Activated T-helper 9 cell treated with anti-CD3 and anti-CD28 coated beads, Interleukin-2, amount 50 U/mL, for 16 hours (primary cell): Measurements from ENCODE around the gene PEX6.

ENCODE experiments used
- DNase-seq: peaks from one replicate; pipeline ENCODE4 v3.0.0-alpha.2; 2020; ENCODE audit warnings: low read depth

PEX6 gene, protein sequence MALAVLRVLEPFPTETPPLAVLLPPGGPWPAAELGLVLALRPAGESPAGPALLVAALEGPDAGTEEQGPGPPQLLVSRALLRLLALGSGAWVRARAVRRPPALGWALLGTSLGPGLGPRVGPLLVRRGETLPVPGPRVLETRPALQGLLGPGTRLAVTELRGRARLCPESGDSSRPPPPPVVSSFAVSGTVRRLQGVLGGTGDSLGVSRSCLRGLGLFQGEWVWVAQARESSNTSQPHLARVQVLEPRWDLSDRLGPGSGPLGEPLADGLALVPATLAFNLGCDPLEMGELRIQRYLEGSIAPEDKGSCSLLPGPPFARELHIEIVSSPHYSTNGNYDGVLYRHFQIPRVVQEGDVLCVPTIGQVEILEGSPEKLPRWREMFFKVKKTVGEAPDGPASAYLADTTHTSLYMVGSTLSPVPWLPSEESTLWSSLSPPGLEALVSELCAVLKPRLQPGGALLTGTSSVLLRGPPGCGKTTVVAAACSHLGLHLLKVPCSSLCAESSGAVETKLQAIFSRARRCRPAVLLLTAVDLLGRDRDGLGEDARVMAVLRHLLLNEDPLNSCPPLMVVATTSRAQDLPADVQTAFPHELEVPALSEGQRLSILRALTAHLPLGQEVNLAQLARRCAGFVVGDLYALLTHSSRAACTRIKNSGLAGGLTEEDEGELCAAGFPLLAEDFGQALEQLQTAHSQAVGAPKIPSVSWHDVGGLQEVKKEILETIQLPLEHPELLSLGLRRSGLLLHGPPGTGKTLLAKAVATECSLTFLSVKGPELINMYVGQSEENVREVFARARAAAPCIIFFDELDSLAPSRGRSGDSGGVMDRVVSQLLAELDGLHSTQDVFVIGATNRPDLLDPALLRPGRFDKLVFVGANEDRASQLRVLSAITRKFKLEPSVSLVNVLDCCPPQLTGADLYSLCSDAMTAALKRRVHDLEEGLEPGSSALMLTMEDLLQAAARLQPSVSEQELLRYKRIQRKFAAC

DNA sequence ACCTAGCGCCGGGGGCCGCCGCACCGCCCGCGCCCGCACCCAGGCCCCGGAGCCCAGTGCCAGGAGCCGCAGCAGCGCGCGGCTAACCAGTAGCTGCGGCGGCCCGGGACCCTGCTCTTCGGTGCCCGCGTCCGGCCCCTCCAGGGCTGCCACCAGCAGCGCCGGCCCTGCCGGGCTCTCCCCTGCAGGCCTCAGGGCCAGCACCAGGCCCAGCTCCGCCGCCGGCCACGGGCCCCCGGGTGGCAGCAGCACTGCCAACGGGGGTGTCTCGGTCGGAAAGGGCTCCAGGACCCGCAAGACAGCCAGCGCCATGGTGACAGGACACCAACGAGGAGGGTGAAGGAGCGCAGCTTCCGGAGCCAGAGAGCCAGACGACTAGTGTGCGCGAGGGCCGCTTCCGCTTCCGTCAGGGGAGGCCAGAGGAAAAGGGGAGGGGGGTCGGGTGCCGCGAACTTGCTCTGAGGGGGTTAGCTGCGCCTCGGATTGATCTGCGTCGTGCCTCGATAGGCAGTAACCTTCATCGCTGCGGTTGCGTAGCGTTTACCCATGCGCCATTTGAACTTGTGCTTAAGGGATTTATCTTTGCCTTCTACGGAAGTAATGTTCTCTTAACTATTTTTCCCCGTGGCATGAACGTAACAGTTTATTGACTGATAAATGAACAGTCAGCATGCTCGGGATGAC lies at the start of gene PEX6:
Gene PEX6 (minus strand): TSS at position 343 of the 684 bp plus-strand sequence. CDS start 31 bp downstream, at position 312.
- DNase-seq: peak; percentile 92

DNA sequence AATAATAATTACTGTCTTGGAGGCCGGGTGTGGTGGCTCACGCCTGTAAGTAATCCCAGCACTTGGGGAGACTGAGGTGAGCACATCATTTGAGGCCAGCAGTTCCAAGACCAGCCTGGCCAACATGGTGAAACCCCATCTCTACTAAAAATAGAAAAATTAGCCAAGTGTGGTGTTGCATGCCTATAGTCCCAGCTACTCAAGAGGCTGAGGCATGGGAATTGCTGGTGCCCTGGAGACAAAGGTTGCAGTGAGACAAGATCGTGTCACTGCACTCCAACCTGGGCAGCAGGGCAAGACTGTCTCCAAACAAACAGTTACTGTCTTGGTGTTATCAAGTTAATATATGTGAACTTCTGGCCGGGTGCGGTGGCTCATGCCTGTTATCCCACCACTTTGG lies 47.4 kb upstream of the PEX6 start:
- DNase-seq: no peak

DNA sequence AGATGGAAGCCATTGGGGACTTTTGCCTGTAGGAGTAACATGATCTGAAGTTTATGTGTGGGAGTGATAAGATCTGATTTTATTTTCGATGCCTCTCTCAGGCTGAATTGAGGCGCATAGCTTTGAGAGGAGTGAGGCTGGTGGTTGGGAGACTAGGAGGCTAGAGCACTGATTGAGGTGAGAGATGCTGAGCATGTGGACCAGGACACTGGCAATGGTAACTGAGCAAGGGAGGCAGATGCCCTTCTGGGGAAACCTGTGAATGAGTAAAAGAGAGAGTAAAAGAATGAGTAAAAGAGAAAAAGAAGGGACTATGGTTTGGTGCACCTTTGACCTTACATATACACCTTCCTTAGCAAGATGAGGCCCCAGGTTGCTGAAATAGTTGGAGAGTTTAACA lies 45.5 kb upstream of the PEX6 start:
- no peak for DNase-seq

DNA sequence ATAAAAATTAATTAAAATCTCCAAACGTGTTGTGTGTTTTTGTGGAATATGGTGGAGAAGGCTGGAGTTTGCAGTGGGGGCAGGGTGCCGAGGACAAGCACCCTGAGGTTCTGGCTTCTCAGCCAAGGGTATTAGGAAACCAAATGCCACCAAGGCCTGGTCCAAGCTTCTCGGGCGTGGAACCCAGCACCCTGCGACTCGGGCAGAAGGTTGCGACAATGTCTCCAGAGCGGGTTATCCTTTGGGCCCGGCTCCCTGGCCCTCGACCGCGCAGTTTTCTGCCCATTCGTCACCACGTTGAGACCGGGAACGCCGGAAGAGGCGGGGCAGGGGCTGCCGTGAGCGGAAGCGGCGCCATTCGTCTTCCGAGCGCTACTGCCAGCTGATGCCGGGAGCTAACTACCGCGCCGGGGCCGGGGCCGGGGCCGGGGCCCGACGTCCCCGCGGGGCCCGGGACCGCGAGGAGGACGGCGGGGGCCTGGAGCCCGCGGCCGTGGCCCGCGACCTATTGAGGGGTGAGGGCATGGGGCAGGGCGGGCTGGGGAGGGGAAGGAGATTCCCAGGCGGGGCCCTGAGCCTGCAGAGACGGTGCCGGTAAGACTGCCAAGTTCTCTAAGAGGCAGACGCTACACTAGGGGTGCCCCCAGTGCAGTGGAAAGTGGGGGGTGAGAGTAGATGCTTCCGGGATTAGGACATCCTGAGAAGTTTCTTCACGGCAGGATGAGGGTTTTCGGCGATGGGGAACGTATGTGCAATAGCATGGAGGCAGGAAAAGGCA lies 42.5 kb upstream of the PEX6 start, which contains the start of gene RRP36:
Gene RRP36 (plus strand): TSS at position 354 of the 778 bp plus-strand sequence. CDS start 32 bp downstream, at position 386.
- DNase-seq: peak; percentile 69

DNA sequence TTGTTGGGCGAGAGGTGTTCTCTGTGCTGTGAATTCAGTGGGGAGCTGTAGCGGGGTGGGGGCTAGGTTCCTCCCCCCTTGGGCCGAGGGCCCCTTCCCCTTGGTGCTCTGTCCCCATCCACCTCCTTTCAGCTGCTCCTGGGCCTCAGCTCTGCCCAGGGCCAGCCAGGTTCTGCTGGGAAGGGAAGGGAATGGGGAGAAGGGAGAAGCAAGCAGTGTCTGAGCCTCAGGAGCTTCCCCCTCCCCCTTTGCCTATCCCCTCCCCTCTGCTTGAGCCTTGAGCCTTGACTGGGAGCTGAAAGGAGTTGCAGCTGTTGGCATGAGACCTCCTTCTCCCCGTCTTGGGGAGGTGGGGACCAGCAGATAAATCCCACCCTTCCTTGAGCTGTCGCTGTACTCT lies 41.9 kb upstream of the PEX6 start:
- no peak for DNase-seq

DNA sequence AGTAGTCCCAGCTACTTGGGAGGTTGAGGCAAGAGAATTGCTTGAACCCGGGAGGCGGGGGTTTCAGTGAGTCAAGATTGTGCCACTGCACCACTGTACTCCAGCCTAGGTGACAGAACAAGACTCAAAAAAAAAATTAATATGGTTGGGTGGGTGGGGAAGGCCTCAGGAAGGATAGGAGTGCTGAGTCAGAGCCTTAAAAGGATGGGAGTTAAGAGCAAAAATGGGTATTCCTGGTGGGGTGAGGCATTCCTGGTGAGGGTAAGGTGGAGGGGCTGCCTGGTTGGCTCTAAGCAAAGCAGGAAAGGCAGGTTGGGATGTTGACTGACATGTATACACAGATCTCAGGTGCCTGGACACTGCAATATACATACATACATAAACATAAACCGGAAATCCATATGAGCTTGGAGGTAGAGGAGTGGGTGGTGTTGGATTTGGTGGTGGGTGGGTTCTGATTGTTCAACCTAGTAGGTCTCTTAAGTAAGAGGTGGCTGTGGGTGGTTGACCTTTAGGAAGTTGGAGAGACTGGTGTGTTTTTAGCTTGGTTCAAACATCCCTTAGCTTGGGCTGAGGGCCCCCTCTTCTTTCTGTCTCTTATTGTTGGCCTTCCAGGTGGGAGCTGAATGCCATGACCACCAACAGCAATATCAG lies 41.2 kb upstream of the PEX6 start:
- DNase-seq: no peak

DNA sequence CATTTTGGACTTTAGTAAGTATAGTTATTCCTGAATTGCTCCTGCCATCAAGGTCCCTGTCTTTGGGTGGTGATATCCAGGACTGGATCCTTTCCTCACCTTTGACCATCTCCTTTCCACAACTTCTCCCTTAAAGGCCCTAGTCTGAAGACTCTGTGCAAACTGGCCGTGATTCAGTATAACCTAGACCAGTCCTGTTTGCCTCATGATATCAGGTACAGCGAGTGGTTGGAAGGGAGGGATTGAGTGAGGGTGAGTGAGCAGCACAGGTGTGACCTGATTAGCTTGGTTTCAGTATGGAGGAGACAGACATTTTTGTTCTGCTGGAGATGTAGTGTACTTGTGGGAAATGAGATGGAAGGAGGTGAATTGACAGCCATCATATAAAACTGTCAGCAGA lies 40.2 kb upstream of the PEX6 start:
- DNase-seq: no peak

DNA sequence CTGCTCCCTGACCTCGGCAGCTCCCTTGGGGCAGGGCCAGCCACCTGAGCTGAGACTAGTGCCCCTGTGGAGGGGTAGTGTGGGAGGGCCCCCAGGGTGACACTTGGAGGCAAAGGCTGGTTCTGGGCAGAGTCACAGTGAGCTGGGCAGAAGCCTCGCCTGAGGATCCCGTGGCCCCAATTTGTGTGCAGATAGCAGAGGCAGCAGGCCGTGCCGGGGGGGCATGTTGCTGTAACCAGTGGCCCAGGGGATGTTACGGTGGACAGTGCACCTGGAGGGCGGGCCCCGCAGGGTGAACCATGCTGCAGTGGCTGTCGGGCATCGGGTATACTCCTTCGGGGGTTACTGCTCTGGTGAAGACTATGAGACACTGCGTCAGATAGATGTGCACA lies 38.0 kb upstream of the PEX6 start:
- DNase-seq: no peak

DNA sequence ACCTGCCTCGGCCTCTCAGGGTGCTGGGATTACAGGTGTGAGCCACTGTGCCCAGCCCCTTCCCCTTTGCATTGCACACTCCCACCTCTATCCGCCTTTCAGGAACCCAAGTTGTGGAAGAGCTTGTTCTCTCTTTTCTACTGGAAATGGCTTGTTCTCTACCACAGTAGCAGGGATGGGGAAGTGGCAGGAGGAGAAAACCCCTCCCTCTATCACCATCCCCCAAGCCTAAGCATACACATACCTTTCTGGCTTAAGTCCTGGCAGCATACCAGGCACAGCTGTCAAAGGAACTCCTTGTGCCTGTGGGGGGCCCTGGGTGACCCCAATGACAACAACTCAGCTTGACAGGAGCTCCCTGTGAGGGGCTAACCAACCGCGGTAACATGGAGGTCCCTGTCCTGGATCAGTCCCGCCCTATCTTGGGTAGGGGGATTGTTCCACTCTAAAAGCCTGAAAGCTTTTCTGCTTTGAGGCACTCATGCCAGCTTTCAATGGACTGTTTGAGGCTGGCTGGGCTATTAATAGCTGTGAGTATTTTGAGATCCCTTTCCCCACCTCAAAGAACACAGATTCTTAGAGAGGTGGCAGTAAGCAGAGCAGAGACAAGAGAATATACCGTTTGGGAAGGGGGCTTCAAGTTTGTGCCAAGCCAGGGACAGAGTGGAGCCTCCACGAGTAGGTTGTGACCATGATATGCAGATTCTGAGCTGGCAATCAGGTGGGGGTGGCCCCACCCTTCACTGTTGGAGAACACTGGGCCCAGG lies 37.4 kb upstream of the PEX6 start:
- no peak for DNase-seq

DNA sequence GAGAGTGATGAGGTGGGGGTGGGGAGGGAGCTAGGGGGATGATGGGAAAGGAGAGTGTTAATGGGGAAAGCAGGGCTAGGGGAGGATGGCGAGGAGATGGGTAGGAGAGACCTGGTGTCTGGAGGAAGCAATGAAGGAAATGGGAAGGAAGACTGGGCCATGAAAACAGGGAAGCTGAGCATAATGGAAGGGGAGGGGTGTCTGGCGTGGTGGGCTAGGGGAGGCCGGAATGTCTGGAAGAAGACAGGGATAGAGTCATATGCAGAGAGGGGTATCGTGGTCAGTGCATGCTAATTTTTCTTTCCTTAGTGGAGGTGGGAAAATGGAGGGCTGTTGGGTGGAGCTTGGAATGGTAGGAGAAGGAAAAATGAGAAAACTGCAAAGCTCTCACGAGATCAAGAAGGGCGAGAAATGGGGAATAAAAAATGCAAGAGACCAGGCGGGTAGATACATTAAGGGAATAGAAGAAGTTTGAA lies 35.5 kb upstream of the PEX6 start:
- DNase-seq: no peak

DNA sequence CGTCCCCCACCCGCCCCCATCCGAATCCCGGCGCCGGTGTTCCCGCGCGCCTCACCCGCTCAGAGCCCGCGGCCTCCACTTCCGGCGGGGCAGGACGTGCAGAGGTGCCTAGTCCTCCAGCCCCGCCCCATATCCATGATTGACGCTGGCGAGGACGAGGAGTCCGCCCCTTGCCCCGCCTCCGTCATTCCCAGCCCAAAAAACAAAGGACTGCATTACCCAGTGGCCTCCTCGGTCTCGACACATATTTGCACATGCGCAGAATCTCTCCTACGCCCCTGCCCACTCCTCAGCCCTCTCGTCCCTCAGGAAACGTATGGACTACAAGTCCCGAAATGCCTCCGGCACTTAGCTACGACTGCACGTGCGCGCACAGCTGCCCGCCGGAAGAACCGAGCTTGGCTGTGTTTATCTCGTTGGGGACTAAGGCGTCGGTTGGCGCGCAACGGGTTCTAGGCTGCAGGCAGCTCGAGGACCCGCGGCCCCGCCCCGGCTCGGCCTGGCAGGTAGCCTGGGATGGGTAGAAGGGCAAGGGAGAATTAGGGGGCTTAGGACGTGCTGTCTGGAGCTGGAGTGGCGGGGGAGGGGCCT lies 35.0 kb upstream of the PEX6 start, which contains the start of the genes KLHDC3 and MEA1:
Gene KLHDC3 (plus strand): TSS at position 407 of the 591 bp plus-strand sequence. CDS start 2,944 bp downstream, outside the sequence.
Gene MEA1 (minus strand): TSS at position 104 of the 591 bp plus-strand sequence. CDS start 133 bp downstream, outside the sequence.
- peak; percentile 98 for DNase-seq

DNA sequence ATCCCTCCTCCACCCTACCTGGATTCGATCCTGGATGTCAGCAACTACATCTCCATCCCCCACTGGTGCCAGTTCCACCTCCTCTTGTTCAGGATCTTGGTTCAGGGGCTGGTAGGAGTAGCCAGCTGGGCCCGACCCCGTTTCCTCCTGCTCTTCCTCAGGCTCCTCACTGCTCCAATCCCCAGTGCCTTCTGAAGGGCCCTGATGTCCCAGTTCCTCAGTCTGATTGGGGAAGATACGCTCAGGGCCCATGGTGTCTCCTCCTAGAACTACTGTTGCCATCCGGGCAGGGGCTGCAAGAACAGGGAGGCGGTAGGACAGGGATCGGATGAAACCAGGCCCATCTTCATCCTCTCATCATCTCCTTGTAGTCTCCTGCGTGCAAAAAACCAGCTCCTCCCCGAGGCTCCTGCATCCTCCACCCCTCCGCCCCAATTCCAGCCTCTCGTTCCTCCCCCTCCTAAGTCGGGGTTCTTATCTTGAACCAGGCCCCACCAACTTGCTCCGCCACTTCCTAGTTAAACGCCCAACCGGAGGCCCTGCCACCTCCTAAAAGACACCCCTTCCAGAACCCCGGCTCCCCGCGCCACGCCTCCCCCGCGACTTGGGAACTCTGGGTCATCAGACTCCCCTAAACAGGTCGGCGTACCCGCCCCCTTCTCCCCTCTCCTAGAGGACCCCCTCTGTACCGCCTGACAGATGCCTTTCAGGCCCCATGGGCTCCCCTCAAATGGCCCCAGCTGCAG lies 34.3 kb upstream of the PEX6 start:
- DNase-seq: no peak

DNA sequence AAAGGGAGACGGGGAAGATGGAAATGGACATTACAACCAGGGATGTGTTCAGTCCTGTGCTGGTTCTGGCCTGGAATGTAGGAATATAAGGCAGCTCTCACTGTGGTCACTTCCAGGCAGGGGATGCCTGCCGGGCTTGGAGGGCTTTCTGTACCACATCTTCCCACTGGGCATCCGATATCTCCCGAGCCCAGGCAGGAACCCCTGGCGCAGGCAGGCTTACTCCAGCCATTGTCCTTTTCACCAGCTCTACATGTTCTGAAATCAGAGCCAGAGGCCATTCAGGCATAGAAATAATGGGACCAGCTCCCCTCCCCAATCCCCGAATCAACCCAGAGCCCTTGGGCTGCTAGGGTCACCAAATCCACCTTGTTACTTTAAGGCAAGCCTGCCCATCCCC lies 33.4 kb upstream of the PEX6 start:
- DNase-seq: no peak

DNA sequence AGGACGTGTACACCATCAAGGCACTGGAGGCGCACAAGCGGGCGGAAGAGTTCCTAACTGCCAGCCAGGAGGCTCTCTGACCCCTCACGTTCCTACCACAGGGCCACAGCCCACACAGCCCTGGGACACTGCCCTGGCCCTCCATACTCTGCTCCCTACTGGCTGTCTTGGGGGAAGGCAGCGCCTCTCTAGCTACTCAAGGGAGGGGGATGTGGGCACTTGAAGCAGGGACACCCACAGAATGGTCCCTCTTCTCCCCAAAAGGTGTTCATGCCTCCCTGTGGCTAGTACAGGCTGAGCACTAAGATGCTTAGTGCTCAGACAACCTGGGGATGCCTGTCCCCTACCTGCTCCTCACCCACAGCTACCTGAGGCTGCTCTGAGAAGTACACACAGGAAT lies 32.2 kb upstream of the PEX6 start:
- no peak for DNase-seq

DNA sequence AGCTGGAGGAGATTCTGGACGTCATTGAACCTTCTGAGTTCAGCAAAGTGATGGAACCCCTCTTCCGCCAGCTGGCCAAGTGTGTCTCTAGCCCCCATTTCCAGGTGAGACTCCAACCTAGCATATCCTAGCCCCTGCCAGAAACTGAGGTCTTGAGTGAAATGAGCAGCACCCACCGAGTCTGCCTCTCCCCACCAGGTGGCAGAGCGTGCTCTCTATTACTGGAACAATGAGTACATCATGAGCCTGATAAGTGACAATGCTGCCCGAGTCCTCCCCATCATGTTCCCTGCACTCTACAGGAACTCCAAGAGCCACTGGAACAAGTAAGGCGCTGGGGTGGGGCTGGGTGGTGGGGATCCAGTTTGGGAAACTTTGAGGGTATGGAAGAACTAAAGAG lies 30.1 kb upstream of the PEX6 start:
- DNase-seq: no peak

DNA sequence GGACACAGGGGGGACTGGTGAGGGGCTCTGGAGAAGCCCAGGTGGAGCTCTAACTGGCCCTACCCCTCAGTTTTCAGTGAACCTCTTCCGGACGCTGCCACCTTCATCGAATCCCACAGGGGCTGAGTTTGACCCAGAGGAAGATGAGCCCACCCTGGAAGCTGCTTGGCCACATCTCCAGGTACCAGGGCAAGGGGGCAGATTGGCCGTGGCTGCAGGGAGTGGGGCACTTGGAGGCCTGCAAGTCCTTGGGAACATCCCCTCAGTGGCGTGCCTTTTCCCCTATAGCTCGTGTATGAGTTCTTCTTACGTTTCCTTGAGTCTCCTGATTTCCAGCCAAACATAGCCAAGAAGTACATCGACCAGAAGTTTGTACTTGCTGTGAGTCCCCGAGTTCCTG lies 28.1 kb upstream of the PEX6 start:
- no peak for DNase-seq

DNA sequence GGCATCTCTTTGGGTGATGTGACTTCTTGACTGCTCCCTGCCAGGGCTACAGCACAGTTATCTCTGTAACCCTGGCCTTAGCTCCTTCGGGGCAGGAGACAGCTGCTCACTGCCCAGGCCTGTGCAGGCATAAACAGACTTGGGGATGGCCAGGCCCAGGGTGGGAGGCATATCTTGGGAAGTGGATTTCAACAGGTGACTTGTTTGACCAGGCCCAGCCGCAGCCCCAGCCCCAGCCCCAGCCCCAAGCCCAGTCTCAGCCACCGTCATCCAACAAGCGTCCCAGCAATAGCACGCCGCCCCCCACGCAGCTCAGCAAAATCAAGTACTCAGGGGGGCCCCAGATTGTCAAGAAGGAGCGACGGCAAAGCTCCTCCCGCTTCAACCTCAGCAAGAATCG lies 27.3 kb upstream of the PEX6 start:
- no peak for DNase-seq

DNA sequence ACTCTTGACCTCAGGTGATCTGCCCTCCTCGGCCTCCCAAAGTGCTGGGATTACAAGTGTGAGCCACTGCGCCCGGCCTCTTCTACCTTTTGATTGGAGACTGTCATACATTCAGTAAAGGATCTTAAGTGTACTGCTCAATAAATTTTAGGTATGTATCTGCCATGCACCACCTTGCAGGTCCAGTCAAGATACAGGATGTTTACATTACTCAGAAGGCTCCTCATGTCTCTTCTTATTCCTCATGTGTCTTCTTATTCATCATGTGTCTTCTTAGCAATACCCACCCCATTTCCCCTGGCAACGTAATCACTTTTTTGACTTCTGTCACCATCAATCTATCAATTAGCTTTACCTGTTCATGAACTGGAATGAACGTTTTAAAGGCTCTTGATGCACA lies 26.9 kb upstream of the PEX6 start:
- no peak for DNase-seq

DNA sequence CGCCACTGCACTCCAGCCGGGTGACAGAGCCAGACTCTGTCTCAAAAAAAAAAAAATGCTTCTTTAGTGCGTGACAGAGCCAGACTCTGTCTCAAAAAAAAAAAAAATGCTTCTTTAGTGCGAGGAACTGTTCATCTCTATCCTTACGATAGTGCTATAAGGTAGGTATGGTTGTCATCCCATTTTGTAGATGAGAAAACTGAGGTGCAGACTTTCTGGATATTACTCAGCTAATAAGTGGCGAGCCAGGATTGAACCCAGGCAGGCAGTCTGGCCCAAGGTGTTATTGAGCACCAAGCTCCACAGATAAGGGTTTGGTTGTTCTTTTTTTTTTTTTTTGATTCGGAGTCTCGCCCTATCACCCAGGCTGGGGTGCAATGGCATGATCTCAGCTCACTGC lies 22.9 kb upstream of the PEX6 start:
- DNase-seq: no peak
